Smooth muscle cell of the brain vasculature (primary cell): Measurements from ENCODE around the gene PANK4.

Experiments used
- DNase-seq: peaks from one replicate; pipeline ENCODE4 v3.0.0-alpha.2; 2012; ENCODE audit warnings: low read depth, low spot score

Gene PANK4

GRCh38 chr1:2544875-2545640, 18.7 kb upstream of the PANK4 start:
- DNase-seq, result no peak

GRCh38 chr1:2544093-2544874, 17.9 kb upstream of the PANK4 start:
- no peak for DNase-seq

GRCh38 chr1:2543543-2544092, 17.2 kb upstream of the PANK4 start:
- DNase-seq, result no peak

GRCh38 chr1:2542246-2542915, 16.0 kb upstream of the PANK4 start:
- no peak for DNase-seq

GRCh38 chr1:2541619-2542245, 15.3 kb upstream of the PANK4 start:
- no peak for DNase-seq

GRCh38 chr1:2540816-2541492, 14.6 kb upstream of the PANK4 start:
- DNase-seq, result no peak

- no peak for DNase-seq
These were observed 13.0 kb upstream of the PANK4 start for GRCh38 chr1:2539312-2539907.

- no peak for DNase-seq
These were observed 12.5 kb upstream of the PANK4 start for GRCh38 chr1:2538872-2539271.

GRCh38 chr1:2538376-2538775, 12.0 kb upstream of the PANK4 start:
- no peak for DNase-seq

- DNase-seq, result no peak
These were observed 11.4 kb upstream of the PANK4 start for GRCh38 chr1:2537784-2538115.

- no peak for DNase-seq
These were observed 9.6 kb upstream of the PANK4 start for GRCh38 chr1:2535981-2536380.

- DNase-seq, result no peak
These were observed 9.1 kb upstream of the PANK4 start for GRCh38 chr1:2535455-2535854.

- DNase-seq, result no peak
These were observed 8.5 kb upstream of the PANK4 start for GRCh38 chr1:2534687-2535441.

GRCh38 chr1:2534315-2534686, 7.9 kb upstream of the PANK4 start:
- no peak for DNase-seq

GRCh38 chr1:2533365-2533764, 7.0 kb upstream of the PANK4 start:
- no peak for DNase-seq

- DNase-seq, result no peak
These were observed 6.2 kb upstream of the PANK4 start for GRCh38 chr1:2532485-2533160.

GRCh38 chr1:2530513-2531361, 4.3 kb upstream of the PANK4 start:
- DNase-seq, result no peak

- no peak for DNase-seq
These were observed 3.6 kb upstream of the PANK4 start, which contains the start of gene HES5 for GRCh38 chr1:2529784-2530512. Gene HES5, minus strand, starts transcription at chr1:2530263. Its CDS starts 99 bp downstream, at chr1:2530164.
